ENCODE results near the gene CRB2. TPM values are rescaled to one million over a fixed set of nuclear protein-coding genes. Genes with fewer than 3 reads are reported as not detected.

CRB2 gene
- total RNA-seq, 1 donor from 2014 or later = not detected

DNA sequence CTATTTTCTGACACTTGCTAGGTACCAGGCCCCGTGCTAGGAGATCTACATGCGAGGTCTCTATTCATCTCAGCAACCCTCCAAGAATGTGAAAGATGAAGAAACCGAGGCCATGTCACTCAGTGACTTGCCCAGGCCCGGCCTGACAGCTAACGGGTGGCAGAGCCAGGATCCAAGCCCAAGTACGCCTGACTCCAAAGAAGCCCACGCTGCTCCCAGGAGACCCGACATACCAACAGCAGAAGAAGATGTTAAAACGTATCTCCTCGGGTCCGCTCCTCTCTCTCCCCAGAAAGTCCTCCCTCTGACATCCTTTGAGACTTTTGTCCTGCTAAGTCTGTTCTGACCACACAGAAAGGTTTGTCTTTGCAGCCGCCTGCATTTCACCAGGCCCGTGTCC is 65.2 kb downstream of the CRB2 start:
- no peak overlapping the region for H3K4me3 ChIP-seq (ENCODE audit: low read depth, low read length)
- no peaks in the 10 kb centered on the region for H3K36me3 ChIP-seq (ENCODE audit: control insufficient read depth, insufficient read depth, low read length)
- H3K27me3 ChIP-seq (ENCODE audit: control insufficient read depth, insufficient read depth, low read length) = no peaks in the 10 kb centered on the region
- FAIRE-seq = no peak
- TF ChIP-seq, protein P1, sequence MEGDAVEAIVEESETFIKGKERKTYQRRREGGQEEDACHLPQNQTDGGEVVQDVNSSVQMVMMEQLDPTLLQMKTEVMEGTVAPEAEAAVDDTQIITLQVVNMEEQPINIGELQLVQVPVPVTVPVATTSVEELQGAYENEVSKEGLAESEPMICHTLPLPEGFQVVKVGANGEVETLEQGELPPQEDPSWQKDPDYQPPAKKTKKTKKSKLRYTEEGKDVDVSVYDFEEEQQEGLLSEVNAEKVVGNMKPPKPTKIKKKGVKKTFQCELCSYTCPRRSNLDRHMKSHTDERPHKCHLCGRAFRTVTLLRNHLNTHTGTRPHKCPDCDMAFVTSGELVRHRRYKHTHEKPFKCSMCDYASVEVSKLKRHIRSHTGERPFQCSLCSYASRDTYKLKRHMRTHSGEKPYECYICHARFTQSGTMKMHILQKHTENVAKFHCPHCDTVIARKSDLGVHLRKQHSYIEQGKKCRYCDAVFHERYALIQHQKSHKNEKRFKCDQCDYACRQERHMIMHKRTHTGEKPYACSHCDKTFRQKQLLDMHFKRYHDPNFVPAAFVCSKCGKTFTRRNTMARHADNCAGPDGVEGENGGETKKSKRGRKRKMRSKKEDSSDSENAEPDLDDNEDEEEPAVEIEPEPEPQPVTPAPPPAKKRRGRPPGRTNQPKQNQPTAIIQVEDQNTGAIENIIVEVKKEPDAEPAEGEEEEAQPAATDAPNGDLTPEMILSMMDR (IDR thresholded peaks at IDR 0.05; ENCODE audit: insufficient read depth, low read length, severe bottlenecking) = no peak
- DNase-seq (ENCODE audit: low read depth) = no peak

DNA sequence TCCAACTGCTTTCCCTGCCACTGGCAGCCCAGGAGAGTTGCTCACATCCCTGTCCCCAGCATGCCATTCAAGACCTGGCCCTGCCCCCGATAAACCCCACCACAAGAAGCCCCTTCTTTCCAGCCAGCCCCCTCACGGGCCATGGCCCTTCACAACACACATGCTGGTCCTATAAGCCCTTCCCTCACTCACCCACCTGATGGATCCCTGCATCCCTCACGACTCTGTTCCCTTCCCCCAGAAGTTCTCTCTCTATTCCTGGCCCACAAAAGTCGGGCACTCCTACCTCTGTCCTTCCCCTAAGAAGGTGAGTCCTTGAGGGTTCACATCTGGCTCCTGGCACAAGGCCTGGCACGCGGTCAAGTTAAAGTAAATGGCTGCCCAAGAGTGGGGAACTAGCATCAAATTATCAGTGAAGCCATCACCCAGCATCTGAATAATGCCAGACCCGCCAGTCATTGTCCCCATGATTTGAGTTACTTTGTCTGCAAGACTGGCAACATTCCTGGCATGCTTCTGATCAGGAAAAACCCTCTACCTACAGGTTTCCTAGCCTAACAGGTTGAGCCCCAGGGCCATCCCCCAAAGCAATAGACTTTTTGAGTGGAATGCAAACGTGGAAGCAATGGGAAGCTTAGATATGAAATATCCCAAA is 65.9 kb downstream of the CRB2 start:
- no peak overlapping the region for H3K4me3 ChIP-seq (ENCODE audit: low read depth, low read length)
- H3K27me3 ChIP-seq (ENCODE audit: control insufficient read depth, insufficient read depth, low read length) = no peaks in the 10 kb centered on the region
- TF ChIP-seq, protein P1 (IDR thresholded peaks at IDR 0.05; ENCODE audit: insufficient read depth, low read length, severe bottlenecking) = no peak
- no peaks in the 10 kb centered on the region for H3K36me3 ChIP-seq (ENCODE audit: control insufficient read depth, insufficient read depth, low read length)
- DNase-seq (ENCODE audit: low read depth) (no peak), FAIRE-seq (no peak)

DNA sequence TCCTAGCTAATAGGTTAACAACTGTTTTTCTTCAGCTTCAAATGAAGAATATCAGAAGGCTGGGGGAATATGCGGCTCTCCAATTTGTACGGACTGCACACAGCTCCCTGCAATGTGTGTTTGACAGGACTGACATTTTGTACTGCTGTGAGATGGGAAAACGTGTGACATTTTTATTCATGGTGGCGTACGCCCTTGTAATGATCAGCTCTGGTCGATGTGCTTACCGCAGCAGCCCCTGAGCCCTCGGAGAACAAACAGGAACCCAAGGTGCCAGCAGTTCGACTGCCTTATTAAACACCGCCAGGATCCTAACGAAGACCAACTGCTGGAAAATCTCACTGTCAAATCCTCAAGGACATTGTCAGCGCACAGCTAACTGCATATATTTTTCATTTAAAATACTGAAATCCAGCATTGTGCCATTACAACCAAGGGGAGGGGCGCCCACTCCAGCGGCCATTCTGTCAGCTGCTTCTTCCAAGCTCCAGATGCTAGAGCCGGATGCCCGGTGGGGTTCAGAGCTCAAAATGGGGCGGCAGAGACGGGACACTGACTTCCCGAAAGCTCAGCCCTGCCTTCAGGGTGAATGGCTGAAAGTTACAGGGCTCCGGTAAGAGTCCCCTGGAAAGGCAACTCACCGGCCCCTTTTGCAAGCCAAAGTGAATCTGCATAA is 66.8 kb downstream of the CRB2 start:
- TF ChIP-seq, protein P1 (IDR thresholded peaks at IDR 0.05; ENCODE audit: insufficient read depth, low read length, severe bottlenecking) = no peak
- FAIRE-seq (no peak), DNase-seq (ENCODE audit: low read depth) (no peak)
- no peaks in the 10 kb centered on the region for H3K36me3 ChIP-seq (ENCODE audit: control insufficient read depth, insufficient read depth, low read length)
- H3K4me3 ChIP-seq (ENCODE audit: low read depth, low read length) = no peak overlapping the region
- no peaks in the 10 kb centered on the region for H3K27me3 ChIP-seq (ENCODE audit: control insufficient read depth, insufficient read depth, low read length)

DNA sequence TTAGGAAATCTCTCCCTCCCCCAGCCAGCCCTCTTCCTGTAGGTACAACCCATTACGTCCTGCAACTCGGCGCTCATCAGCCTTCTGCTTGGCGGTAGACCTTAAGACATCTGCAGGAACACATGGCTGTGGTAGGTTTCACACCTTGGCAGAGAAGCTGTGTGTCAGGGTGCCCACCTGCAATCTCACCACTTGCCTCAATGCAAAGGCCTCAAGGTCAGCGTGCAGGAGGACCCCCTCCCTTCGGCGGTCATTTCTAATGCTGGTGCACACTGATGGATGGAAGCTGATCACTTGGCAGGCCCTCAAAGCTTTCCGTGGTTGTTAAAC is 67.3 kb downstream of the CRB2 start:
- DNase-seq (ENCODE audit: low read depth) (no peak), FAIRE-seq (no peak)
- TF ChIP-seq, protein P1 (IDR thresholded peaks at IDR 0.05; ENCODE audit: insufficient read depth, low read length, severe bottlenecking) = no peak
- no peak overlapping the region for H3K4me3 ChIP-seq (ENCODE audit: low read depth, low read length)
- H3K36me3 ChIP-seq (ENCODE audit: control insufficient read depth, insufficient read depth, low read length) = no peaks in the 10 kb centered on the region
- no peaks in the 10 kb centered on the region for H3K27me3 ChIP-seq (ENCODE audit: control insufficient read depth, insufficient read depth, low read length)

DNA sequence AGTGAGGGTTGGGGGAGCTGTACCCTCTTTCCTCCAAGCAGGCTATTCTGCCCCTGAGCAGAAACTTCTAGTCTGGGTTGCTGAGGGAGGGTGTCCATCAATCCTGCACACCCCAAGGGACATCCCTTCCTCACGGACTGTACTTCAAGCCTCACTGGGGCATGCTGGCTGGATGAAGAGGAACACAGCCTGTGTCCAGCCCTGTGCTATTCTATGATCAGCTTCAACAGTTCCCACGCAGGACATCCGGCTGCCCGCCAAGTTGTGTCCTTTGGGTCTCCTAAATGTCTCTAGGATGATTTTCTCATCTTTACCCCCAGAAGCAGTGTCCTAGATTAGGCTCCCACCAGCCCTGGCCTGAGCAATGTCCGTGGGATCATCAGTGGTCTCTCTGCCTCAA is 68.1 kb downstream of the CRB2 start:
- DNase-seq (ENCODE audit: low read depth) (no peak), FAIRE-seq (no peak)
- H3K36me3 ChIP-seq (ENCODE audit: control insufficient read depth, insufficient read depth, low read length) = no peaks in the 10 kb centered on the region
- H3K27me3 ChIP-seq (ENCODE audit: control insufficient read depth, insufficient read depth, low read length) = no peaks in the 10 kb centered on the region
- TF ChIP-seq, protein P1 (IDR thresholded peaks at IDR 0.05; ENCODE audit: insufficient read depth, low read length, severe bottlenecking) = no peak
- H3K4me3 ChIP-seq (ENCODE audit: low read depth, low read length) = no peak overlapping the region
